H9 (cell line): ENCODE results near the gene NEGR1. TPM values are rescaled to one million over a fixed set of nuclear protein-coding genes. Genes with fewer than 3 reads are reported as not detected.

ENCODE experiments used
- DNase-seq: peaks from one replicate; pipeline ENCODE4 v3.0.0-alpha.2; 2017
- H2AFZ ChIP-seq: one replicate; pipeline ENCODE4 v1.6.1; 2013; ENCODE audit warnings: mild to moderate bottlenecking, low read length, control low read depth, moderate library complexity
- H2AK5ac ChIP-seq: 2 replicates; pipeline ENCODE4 v1.6.1; 2013; ENCODE audit warnings: low read length, control low read depth, mixed read lengths; ENCODE audit not compliant: insufficient read length
- H2BK120ac ChIP-seq: one replicate; pipeline ENCODE4 v1.6.1; 2013; ENCODE audit warnings: low read depth, mild to moderate bottlenecking, low read length, control low read depth, inconsistent platforms; ENCODE audit not compliant: poor library complexity, severe bottlenecking
- H2BK12ac ChIP-seq: 2 replicates; pipeline ENCODE4 v1.6.1; 2013; ENCODE audit warnings: low read length, control low read depth, mixed read lengths, low read depth; ENCODE audit not compliant: insufficient read length
- H2BK15ac ChIP-seq: 2 replicates; pipeline ENCODE4 v1.6.1; 2013; ENCODE audit warnings: low read depth, low read length, control low read depth
- H2BK20ac ChIP-seq: one replicate; pipeline ENCODE4 v1.6.1; 2013; ENCODE audit warnings: low read depth, mild to moderate bottlenecking, low read length, control low read depth, inconsistent platforms; ENCODE audit not compliant: poor library complexity, severe bottlenecking
- H2BK5ac ChIP-seq: 2 replicates; pipeline ENCODE4 v1.6.1; 2013; ENCODE audit warnings: low read length, control low read depth, mixed read lengths; ENCODE audit not compliant: insufficient read length
- H3K14ac ChIP-seq: 2 replicates; pipeline ENCODE4 v1.6.1; 2013; ENCODE audit warnings: low read length, control low read depth; ENCODE audit not compliant: insufficient read depth
- H3K18ac ChIP-seq: 2 replicates; pipeline ENCODE4 v1.6.1; 2013; ENCODE audit warnings: low read depth, mild to moderate bottlenecking, mixed read lengths, low read length, control low read depth; ENCODE audit not compliant: insufficient read length
- H3K23ac ChIP-seq: 2 replicates; pipeline ENCODE4 v1.6.1; 2013; ENCODE audit warnings: low read length, control low read depth, mixed read lengths, low read depth; ENCODE audit not compliant: insufficient read length
- H3K23me2 ChIP-seq: 2 replicates; pipeline ENCODE4 v1.6.1; 2013; ENCODE audit warnings: low read depth, mild to moderate bottlenecking, mixed read lengths, low read length, control low read depth; ENCODE audit not compliant: insufficient read length, poor library complexity, severe bottlenecking
- H3K27ac ChIP-seq: 2 replicates; pipeline ENCODE4 v1.5.1; 2013; ENCODE audit warnings: low read length, control low read depth, mixed read lengths, low read depth; ENCODE audit not compliant: insufficient read length
- H3K27me3 ChIP-seq: 2 replicates; pipeline ENCODE4 v1.6.1; 2013; ENCODE audit warnings: low read length, control low read depth, inconsistent platforms; ENCODE audit not compliant: insufficient read depth
- H3K4ac ChIP-seq: 2 replicates; pipeline ENCODE4 v1.6.1; 2013; ENCODE audit warnings: low read depth, mild to moderate bottlenecking, control low read depth, inconsistent platforms, low read length, moderate library complexity
- H3K4me1 ChIP-seq: 2 replicates; pipeline ENCODE4 v1.6.1; 2013; ENCODE audit warnings: low read length, control low read depth, inconsistent platforms; ENCODE audit not compliant: insufficient read depth
- H3K4me2 ChIP-seq: 2 replicates; pipeline ENCODE4 v1.6.1; 2013; ENCODE audit warnings: low read length, control low read depth, mixed read lengths; ENCODE audit not compliant: insufficient read length, insufficient read depth
- H3K56ac ChIP-seq: 2 replicates; pipeline ENCODE4 v1.6.1; 2013; ENCODE audit warnings: low read depth, mild to moderate bottlenecking, mixed read lengths, low read length, control low read depth; ENCODE audit not compliant: insufficient read length
- H3K79me1 ChIP-seq: 2 replicates; pipeline ENCODE4 v1.6.1; 2013; ENCODE audit warnings: low read depth, mild to moderate bottlenecking, moderate library complexity, low read length, control low read depth, inconsistent platforms; ENCODE audit not compliant: insufficient read depth, poor library complexity, severe bottlenecking
- H3K79me2 ChIP-seq: 2 replicates; pipeline ENCODE4 v1.6.1; 2013; ENCODE audit warnings: low read length, control low read depth, inconsistent platforms; ENCODE audit not compliant: insufficient read depth
- H3K9ac ChIP-seq: 2 replicates; pipeline ENCODE4 v1.6.1; 2013; ENCODE audit warnings: low read length, control low read depth, mixed read lengths; ENCODE audit not compliant: insufficient read length; ENCODE audit errors: extremely low read depth
- H3K9me3 ChIP-seq: one replicate; pipeline ENCODE4 v1.6.1; 2013; ENCODE audit warnings: low read depth, low read length, inconsistent platforms; ENCODE audit not compliant: control insufficient read depth
- H3T11ph ChIP-seq: one replicate; pipeline ENCODE4 v1.6.1; 2013; ENCODE audit warnings: mild to moderate bottlenecking, low read length, control low read depth, inconsistent platforms
- H4K20me1 ChIP-seq: one replicate; pipeline ENCODE4 v1.6.1; 2013; ENCODE audit not compliant: control insufficient read depth, insufficient read length, insufficient read depth
- H4K5ac ChIP-seq: 2 replicates; pipeline ENCODE4 v1.6.1; 2013; ENCODE audit warnings: low read depth, mild to moderate bottlenecking, mixed read lengths, low read length, control low read depth; ENCODE audit not compliant: insufficient read length
- H4K8ac ChIP-seq: replicated peaks from 2 replicates; pipeline ENCODE4 v1.6.1; 2013; ENCODE audit warnings: low read length, control low read depth, mixed read lengths, low read depth; ENCODE audit not compliant: insufficient read length
- H4K91ac ChIP-seq: 2 replicates; pipeline ENCODE4 v1.6.1; 2013; ENCODE audit warnings: low read depth, mild to moderate bottlenecking, moderate library complexity, mixed read lengths, low read length, control low read depth; ENCODE audit not compliant: insufficient read length
- H3K27ac Mint-ChIP-seq, 3 experiments: 2 replicates in 2 of 3; 3 replicates in 1 of 3; pipeline ENCODE4 v1.8.0; 2020 to 2021; ENCODE audit warnings: mixed read lengths in 3 of 3, mild to moderate bottlenecking in 1 of 3, moderate library complexity in 1 of 3
- H3K27me3 Mint-ChIP-seq: 2 replicates; pipeline ENCODE4 v1.8.0; 2021; ENCODE audit warnings: low read depth, mild to moderate bottlenecking, moderate library complexity, mixed read lengths
- H3K36me3 Mint-ChIP-seq, 3 experiments: 2 replicates in 2 of 3; 3 replicates in 1 of 3; pipeline ENCODE4 v1.8.0; 2020 to 2021; ENCODE audit warnings: low read depth in 3 of 3, mixed read lengths in 3 of 3; ENCODE audit not compliant: insufficient read depth in 1 of 3
- H3K4me1 Mint-ChIP-seq, 2 experiments: 2 replicates each; pipeline ENCODE4 v1.8.0; 2020; ENCODE audit warnings: mixed read lengths in 2 of 2
- H3K4me3 Mint-ChIP-seq, 2 experiments: 2 replicates in 1 of 2; 3 replicates in 1 of 2; pipeline ENCODE4 v1.8.0; 2020 to 2021; ENCODE audit warnings: mild to moderate bottlenecking in 2 of 2, mixed read lengths in 2 of 2, moderate library complexity in 1 of 2
- H3K9me3 Mint-ChIP-seq, 2 experiments: 2 replicates in 1 of 2; 3 replicates in 1 of 2; pipeline ENCODE4 v1.8.0; 2020; ENCODE audit warnings: mild to moderate bottlenecking in 2 of 2, mixed read lengths in 2 of 2, moderate library complexity in 1 of 2
- CTCF ChIP-seq: fragments of 200-600 bp; sonication (generic); conservative IDR thresholded peaks from 3 replicates; pipeline ENCODE4 v1.8.0; 2021; ENCODE audit warnings: antibody characterized with exemption, mild to moderate bottlenecking
- WGBS: extraction: QIAGEN DNeasy Blood & Tissue Kit; methylation state at CpG from one replicate; pipeline ENCODE4 v1.1.7; 2013; ENCODE audit warnings: missing lambda C conversion rate, low lambda C conversion rate, mixed read lengths; ENCODE audit not compliant: insufficient read length; ENCODE audit errors: extremely low coverage; 5-methylcytosine and 5-hydroxymethylcytosine counted together
- total RNA-seq: library from RNA; stranded (reverse); gene quantifications from 2 replicates; pipeline ENCODE4 v1.2.1, GENCODE V29; 2021

NEGR1 gene
- total RNA-seq, 1 experiment from 2014 or later, result 0.13 TPM

GRCh38 chr1:71572038-71572437 lies 710.3 kb downstream of the NEGR1 start:
- no peak overlapping the region for H4K8ac ChIP-seq
- no peaks in the 10 kb centered on the region for H3K36me3 Mint-ChIP-seq

More at GRCh38 chr1:71572038-71572437, 710.3 kb downstream of the NEGR1 start:
- DNase-seq, result no peak
- no peak overlapping the region for H2BK120ac ChIP-seq
- H3K23me2 ChIP-seq, result no peaks in the 10 kb centered on the region
- no peak overlapping the region for H2AK5ac ChIP-seq
- no peaks in the 10 kb centered on the region for H3K79me1 ChIP-seq
- no peak overlapping the region for H3K9ac ChIP-seq
- H3K56ac ChIP-seq, result no peak overlapping the region
- no peaks in the 10 kb centered on the region for H3K9me3 ChIP-seq
- no peak overlapping the region for H2BK5ac ChIP-seq
- H3K14ac ChIP-seq, result no peak overlapping the region
- H3K27me3 Mint-ChIP-seq, result no peaks in the 10 kb centered on the region
- no peak overlapping the region for H3K18ac ChIP-seq
- H2AFZ ChIP-seq, result no peak overlapping the region
- no peak overlapping the region for H4K91ac ChIP-seq
- no peak overlapping the region for H2BK12ac ChIP-seq
- no CpG with 5 or more reads among the region's 3 CpGs for WGBS
- no peak overlapping the region for H3K27ac Mint-ChIP-seq
- H3K27ac ChIP-seq, result no peak overlapping the region
- H3K4ac ChIP-seq, result no peak overlapping the region
- H3K27me3 ChIP-seq, result no peaks in the 10 kb centered on the region
- H3K9me3 Mint-ChIP-seq, result no peaks in the 10 kb centered on the region
- no peaks in the 10 kb centered on the region for H3K79me2 ChIP-seq
- H2BK15ac ChIP-seq, result no peak overlapping the region
- no peaks in the 10 kb centered on the region for H3K4me1 ChIP-seq
- H2BK20ac ChIP-seq, result no peak overlapping the region
- no peak overlapping the region for H4K5ac ChIP-seq
- no peaks in the 10 kb centered on the region for H3K4me1 Mint-ChIP-seq
- no peaks in the 10 kb centered on the region for H4K20me1 ChIP-seq
- no peak overlapping the region for H3T11ph ChIP-seq
- TF ChIP-seq CTCF, result no peak
- H3K4me3 Mint-ChIP-seq, result no peak overlapping the region
- H3K4me2 ChIP-seq, result no peak overlapping the region
- H3K23ac ChIP-seq, result no peak overlapping the region
